ENCODE results near the gene ALG12.

ALG12 gene

DNA sequence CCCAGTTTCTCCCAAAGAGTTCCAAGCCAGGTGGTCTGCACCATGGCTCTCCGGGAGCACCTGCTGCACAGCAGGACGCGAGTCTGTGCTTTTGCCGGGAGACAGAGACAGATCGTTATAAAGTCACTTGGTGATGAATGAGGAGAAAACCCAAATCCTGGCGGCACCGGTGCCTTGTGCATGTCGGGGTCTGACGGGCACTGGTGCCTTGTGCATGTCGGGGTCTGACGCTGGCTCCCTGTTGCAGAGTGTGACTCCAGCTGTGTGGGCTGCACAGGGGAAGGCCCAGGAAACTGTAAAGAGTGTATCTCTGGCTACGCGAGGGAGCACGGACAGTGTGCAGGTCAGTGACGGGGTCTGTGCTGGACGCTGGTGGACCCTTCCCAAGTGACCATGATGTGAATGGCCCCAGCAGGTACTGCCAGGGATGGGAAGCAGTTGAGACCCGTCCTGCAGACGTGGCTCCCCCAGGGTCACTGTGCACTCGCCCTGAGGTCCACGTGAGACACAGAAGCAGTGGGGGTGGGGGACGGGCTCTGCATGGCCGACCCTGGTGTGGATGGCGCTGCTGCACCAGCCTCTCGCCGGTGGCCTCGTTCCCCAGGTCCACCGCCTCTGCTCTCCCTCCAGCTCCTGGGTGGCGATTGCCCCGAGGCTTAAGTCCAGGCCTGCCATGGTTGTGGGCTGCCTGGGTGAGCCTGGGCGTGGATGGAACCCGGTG, 6.0 kb upstream of the ALG12 start:
- Histone ChIP-seq H3K27ac (ENCODE audit: low read length) (no peak overlapping the region), H3K36me3 (ENCODE audit: control insufficient read depth in 1 of 2, insufficient read depth in 2 of 2, low read length in 2 of 2) (peaks cover 7 to 21% of the 10 kb centered on the region in 2 donors), H3K4me1 (ENCODE audit: control insufficient read depth in 1 of 2, insufficient read depth in 2 of 2, low read length in 2 of 2) (peaks cover 0 to 4% of the 10 kb centered on the region in 2 donors), H3K27me3 (ENCODE audit: low read depth, low read length) (no peaks in the 10 kb centered on the region), H3K4me3 (ENCODE audit: low read depth in 1 of 2, low read length in 2 of 2) (no peak overlapping the region), H3K9me3 (ENCODE audit: control insufficient read depth in 1 of 2, low read length in 2 of 2) (no peaks in the 10 kb centered on the region)

DNA sequence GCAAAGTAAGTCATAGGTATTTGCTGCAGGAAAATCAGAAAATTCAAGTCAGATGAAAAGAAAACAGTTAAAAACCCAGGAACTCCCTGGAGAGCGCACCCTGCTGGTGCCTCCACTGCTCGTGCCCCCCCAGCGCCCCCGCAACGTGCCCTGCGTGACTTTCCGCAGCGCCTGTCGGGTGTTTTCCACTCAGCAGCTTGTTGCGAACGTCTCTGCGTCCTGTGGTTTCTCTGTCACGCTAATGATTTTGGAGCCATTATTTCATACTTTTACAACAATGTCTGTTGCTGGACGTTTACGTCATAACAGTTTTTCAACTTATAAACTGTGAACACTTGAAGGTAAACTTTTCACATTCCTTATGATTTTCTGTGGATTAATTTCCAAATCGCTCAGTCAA, 5.2 kb upstream of the ALG12 start:
- Histone ChIP-seq H3K27ac (ENCODE audit: low read length) (no peak overlapping the region), H3K36me3 (ENCODE audit: control insufficient read depth in 1 of 2, insufficient read depth in 2 of 2, low read length in 2 of 2) (peaks cover 7 to 21% of the 10 kb centered on the region in 2 donors), H3K4me1 (ENCODE audit: control insufficient read depth in 1 of 2, insufficient read depth in 2 of 2, low read length in 2 of 2) (peaks cover 0 to 10% of the 10 kb centered on the region in 2 donors), H3K4me3 (ENCODE audit: low read depth in 1 of 2, low read length in 2 of 2) (no peak overlapping the region), H3K27me3 (ENCODE audit: low read depth, low read length) (no peaks in the 10 kb centered on the region), H3K9me3 (ENCODE audit: control insufficient read depth in 1 of 2, low read length in 2 of 2) (no peaks in the 10 kb centered on the region)

DNA sequence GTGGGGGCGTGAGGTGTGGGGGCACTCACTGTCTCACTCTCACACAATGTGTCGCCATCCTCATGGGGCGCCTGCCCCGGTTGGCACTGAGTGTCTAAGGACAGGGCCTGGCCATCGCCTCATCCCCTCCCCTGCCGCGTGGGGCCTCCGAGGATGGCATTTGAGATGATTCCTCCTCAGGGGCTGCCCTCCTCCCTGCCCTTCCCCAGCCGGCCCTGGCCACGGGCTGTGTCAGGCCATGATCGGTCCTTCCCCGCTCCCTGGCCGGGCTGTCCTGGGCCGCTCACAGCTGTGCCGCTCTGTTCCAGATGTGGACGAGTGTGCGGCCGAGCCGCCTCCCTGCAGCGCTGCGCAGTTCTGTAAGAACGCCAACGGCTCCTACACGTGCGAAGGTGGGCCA, 4.7 kb upstream of the ALG12 start:
- Histone ChIP-seq H3K4me1 (ENCODE audit: control insufficient read depth in 1 of 2, insufficient read depth in 2 of 2, low read length in 2 of 2) (peaks cover 0 to 10% of the 10 kb centered on the region in 2 donors), H3K4me3 (ENCODE audit: low read depth in 1 of 2, low read length in 2 of 2) (no peak overlapping the region), H3K36me3 (ENCODE audit: control insufficient read depth in 1 of 2, insufficient read depth in 2 of 2, low read length in 2 of 2) (peaks cover 7 to 21% of the 10 kb centered on the region in 2 donors), H3K27me3 (ENCODE audit: low read depth, low read length) (no peaks in the 10 kb centered on the region), H3K9me3 (ENCODE audit: control insufficient read depth in 1 of 2, low read length in 2 of 2) (no peaks in the 10 kb centered on the region), H3K27ac (ENCODE audit: low read length) (no peak overlapping the region)

DNA sequence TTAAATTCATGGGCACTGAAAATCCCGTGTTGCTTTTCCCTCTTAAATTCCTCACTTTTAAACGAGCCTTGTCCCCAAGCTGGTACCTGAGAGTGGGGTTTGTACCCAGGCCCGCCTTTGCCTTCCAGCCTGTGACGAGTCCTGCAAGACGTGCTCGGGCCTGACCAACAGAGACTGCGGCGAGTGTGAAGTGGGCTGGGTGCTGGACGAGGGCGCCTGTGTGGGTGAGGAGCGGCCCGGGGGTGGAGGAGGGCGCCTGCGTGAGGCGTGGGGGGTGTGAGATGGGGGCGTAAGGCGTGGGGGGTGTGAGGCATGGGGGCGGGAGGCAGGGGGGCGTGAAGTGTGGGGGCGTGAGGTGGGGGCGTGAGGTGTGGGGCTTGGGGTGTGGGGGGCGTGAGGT, 4.2 kb upstream of the ALG12 start:
- Histone ChIP-seq H3K27me3 (ENCODE audit: low read depth, low read length) (no peaks in the 10 kb centered on the region), H3K4me3 (ENCODE audit: low read depth in 1 of 2, low read length in 2 of 2) (no peak overlapping the region), H3K4me1 (ENCODE audit: control insufficient read depth in 1 of 2, insufficient read depth in 2 of 2, low read length in 2 of 2) (peaks cover 0 to 14% of the 10 kb centered on the region in 2 donors), H3K27ac (ENCODE audit: low read length) (no peak overlapping the region), H3K36me3 (ENCODE audit: control insufficient read depth in 1 of 2, insufficient read depth in 2 of 2, low read length in 2 of 2) (peaks cover 6 to 21% of the 10 kb centered on the region in 2 donors), H3K9me3 (ENCODE audit: control insufficient read depth in 1 of 2, low read length in 2 of 2) (no peaks in the 10 kb centered on the region)

DNA sequence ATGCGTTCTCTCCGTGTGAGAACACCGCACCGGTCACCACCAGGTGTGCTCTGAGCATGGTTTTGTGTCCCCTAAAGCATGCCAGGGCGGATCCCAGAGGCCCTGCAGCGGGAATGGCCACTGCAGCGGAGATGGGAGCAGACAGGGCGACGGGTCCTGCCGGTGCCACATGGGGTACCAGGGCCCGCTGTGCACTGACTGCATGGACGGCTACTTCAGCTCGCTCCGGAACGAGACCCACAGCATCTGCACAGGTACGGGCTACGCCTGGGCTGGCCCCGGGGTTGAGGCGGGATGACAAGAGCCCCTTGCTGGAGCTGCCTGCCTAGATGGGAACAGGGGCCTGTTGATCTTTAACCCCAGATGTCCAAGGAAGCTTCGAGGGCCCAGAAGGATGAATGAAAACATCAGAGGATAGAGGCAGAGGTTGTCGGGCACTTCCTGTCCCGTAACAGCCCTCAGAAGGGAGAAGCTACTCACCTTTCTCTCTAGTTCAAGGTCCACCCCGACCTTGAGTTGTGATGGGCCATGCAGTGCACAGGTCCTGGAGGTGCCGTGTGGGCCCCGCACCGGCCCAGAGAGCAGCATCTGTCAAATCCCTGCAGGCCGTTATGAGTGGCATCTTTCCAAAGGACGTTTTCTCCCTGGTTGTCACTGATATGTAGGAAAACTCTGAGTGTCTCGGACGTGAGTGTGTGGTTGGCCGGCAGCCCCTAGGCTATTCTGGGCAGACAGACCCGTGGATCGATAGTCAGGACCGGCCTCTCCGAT, 3.5 kb upstream of the ALG12 start:
- Histone ChIP-seq H3K36me3 (ENCODE audit: control insufficient read depth in 1 of 2, insufficient read depth in 2 of 2, low read length in 2 of 2) (peaks cover 3 to 21% of the 10 kb centered on the region in 2 donors), H3K27ac (ENCODE audit: low read length) (no peak overlapping the region), H3K4me1 (ENCODE audit: control insufficient read depth in 1 of 2, insufficient read depth in 2 of 2, low read length in 2 of 2) (peaks cover 0 to 22% of the 10 kb centered on the region in 2 donors), H3K4me3 (ENCODE audit: low read depth in 1 of 2, low read length in 2 of 2) (no peak overlapping the region), H3K9me3 (ENCODE audit: control insufficient read depth in 1 of 2, low read length in 2 of 2) (no peaks in the 10 kb centered on the region), H3K27me3 (ENCODE audit: low read depth, low read length) (no peaks in the 10 kb centered on the region)

DNA sequence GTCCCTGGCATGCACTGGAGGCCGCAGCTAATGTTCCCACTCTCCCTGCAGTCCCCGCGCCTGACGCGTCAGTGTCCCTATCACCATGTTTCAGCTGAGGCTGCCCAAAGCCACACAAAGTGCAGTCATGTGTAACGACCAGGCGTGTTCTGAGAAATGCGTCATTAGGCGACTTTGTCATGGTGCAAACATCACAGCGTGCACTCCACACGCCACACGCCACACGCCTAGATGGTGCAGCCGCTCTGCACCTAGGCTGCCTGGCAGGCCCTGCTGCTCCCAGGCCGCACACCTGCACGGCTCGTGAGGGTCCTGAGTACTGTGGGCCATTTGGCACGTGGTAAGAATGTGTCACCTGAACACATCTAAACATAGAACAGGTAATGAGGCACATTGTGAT, 2.6 kb upstream of the ALG12 start:
- Histone ChIP-seq H3K4me1 (ENCODE audit: control insufficient read depth in 1 of 2, insufficient read depth in 2 of 2, low read length in 2 of 2) (peaks cover 0 to 23% of the 10 kb centered on the region in 2 donors), H3K27ac (ENCODE audit: low read length) (no peak overlapping the region), H3K9me3 (ENCODE audit: control insufficient read depth in 1 of 2, low read length in 2 of 2) (no peaks in the 10 kb centered on the region), H3K36me3 (ENCODE audit: control insufficient read depth in 1 of 2, insufficient read depth in 2 of 2, low read length in 2 of 2) (peaks cover 3 to 17% of the 10 kb centered on the region in 2 donors), H3K4me3 (ENCODE audit: low read depth in 1 of 2, low read length in 2 of 2) (no peak overlapping the region), H3K27me3 (ENCODE audit: low read depth, low read length) (no peaks in the 10 kb centered on the region)

DNA sequence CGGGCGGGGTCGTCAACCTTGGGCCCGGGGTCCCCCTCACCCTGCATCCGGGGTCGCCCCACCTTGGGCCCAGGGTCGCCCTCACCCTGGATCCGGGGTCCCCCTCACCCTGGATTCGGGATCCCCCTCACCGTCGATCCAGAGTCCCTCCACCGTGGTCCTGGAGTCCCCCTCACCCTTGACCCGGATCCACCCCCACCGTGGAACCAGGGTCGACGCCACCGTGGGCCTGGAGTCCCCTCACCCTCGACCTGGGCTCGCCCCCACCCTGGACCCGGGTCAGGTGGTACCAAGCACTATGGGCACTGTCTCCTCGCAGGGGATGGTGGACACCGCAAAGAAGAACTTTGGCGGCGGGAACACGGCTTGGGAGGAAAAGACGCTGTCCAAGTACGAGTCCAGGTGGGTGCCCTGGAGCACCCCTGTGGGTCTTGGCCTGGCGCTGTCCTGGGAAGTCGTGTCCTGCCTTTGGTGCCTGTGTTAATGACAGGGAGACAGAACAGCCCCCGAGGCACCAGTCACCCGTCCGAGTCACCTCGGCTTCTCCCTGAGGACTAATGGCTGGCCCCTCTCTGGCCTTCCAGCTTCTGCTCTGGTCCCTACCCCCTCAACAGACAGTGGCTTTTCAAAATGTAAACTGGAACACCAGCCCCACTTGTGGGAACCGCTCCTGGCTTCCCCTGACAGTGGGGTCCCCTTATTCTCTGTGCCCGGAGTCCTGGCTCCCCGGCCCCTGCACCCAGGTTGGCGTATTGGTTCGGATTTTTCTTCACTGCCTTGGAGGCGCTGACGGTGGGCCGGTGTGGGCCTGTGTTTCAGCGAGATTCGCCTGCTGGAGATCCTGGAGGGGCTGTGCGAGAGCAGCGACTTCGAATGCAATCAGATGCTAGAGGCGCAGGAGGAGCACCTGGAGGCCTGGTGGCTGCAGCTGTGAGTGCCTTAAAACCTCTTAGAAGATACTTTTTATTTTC, 958 bp upstream of the ALG12 start:
- no peak overlapping the region for H3K27ac ChIP-seq (ENCODE audit: low read length)
- H3K4me1 ChIP-seq (ENCODE audit: control insufficient read depth in 1 of 2, insufficient read depth in 2 of 2, low read length in 2 of 2), result peaks cover 0 to 23% of the 10 kb centered on the region in 2 donors
- H3K36me3 ChIP-seq (ENCODE audit: control insufficient read depth in 1 of 2, insufficient read depth in 2 of 2, low read length in 2 of 2), result peaks cover 3 to 13% of the 10 kb centered on the region in 2 donors
- no peaks in the 10 kb centered on the region for H3K9me3 ChIP-seq (ENCODE audit: control insufficient read depth in 1 of 2, low read length in 2 of 2)
- peak overlapping the region; percentile 62 to 68 for H3K4me3 ChIP-seq (ENCODE audit: low read depth in 1 of 2, low read length in 2 of 2)
- no peaks in the 10 kb centered on the region for H3K27me3 ChIP-seq (ENCODE audit: low read depth, low read length)

DNA sequence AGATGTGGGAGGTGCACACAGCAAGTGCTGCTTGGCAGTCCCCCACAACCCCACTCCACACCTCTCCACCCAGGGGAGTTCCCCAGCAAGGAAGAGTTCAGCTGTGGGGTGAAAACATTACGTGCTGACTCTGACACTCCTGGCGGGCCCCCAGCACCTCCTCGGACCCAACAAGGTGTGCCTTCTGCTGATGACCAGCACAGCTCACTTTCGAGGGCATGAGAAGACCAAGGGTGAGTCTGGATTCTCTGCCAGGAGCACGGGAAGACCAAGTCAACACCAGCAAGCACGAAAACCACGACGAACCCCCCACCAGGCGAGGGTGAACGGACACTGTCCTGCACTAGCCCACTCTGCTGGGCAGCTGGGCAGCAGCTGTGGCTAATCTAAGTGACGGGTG, 1.4 kb downstream of the ALG12 start:
- Histone ChIP-seq H3K9me3 (ENCODE audit: control insufficient read depth in 1 of 2, low read length in 2 of 2) (no peaks in the 10 kb centered on the region), H3K27ac (ENCODE audit: low read length) (no peak overlapping the region), H3K4me3 (ENCODE audit: low read depth in 1 of 2, low read length in 2 of 2) (peak overlapping the region in 1 of 2 donors; percentile 86), H3K4me1 (ENCODE audit: control insufficient read depth in 1 of 2, insufficient read depth in 2 of 2, low read length in 2 of 2) (peaks cover 0 to 23% of the 10 kb centered on the region in 2 donors), H3K27me3 (ENCODE audit: low read depth, low read length) (no peaks in the 10 kb centered on the region), H3K36me3 (ENCODE audit: control insufficient read depth in 1 of 2, insufficient read depth in 2 of 2, low read length in 2 of 2) (peaks cover 3 to 24% of the 10 kb centered on the region in 2 donors)

DNA sequence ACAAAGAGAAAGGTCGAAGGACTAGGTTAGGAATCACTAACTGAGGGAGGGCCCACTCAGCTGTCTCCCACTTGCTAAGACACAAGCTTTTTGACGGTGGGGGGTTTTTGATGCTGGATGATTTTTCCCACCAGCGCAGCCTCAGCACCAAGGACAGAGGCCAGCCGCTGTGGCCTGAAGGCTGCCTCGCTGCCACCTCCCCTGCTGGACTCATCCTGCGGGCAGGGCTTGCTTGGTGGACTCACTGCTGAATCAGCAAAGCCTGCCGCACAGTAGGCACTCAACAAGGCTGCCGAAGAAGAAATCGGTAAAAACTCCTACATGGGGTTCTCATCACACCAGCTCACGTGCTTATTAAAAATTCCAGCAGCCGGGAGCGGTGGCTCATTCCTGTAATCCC, 2.6 kb downstream of the ALG12 start:
- peaks cover 3 to 30% of the 10 kb centered on the region in 2 donors for H3K36me3 ChIP-seq (ENCODE audit: control insufficient read depth in 1 of 2, insufficient read depth in 2 of 2, low read length in 2 of 2)
- H3K27me3 ChIP-seq (ENCODE audit: low read depth, low read length), result no peaks in the 10 kb centered on the region
- no peaks in the 10 kb centered on the region for H3K9me3 ChIP-seq (ENCODE audit: control insufficient read depth in 1 of 2, low read length in 2 of 2)
- H3K4me3 ChIP-seq (ENCODE audit: low read depth in 1 of 2, low read length in 2 of 2), result no peak overlapping the region
- H3K4me1 ChIP-seq (ENCODE audit: control insufficient read depth in 1 of 2, insufficient read depth in 2 of 2, low read length in 2 of 2), result peaks cover 0 to 23% of the 10 kb centered on the region in 2 donors
- H3K27ac ChIP-seq (ENCODE audit: low read length), result no peak overlapping the region

DNA sequence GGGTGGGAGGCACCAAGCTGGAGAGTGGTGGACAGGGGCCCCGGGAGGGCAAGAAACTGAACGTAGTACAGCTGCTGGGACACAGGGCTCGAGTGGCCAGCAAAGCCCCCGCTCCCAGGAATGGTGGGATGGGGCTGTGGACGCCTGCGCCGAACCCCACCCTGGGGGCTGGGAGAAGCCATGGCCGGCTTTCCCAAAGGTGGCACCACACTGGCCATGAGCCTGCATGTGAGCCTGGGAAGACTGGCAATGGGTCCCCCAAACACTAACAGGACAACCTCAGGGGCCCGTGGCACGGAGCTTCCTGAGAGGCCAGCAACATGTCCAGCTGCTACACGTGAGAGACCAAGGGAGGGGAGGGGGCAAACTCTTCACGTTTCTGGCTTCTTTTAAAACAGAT, 4.0 kb downstream of the ALG12 start:
- Histone ChIP-seq H3K27me3 (ENCODE audit: low read depth, low read length) (no peaks in the 10 kb centered on the region), H3K36me3 (ENCODE audit: control insufficient read depth in 1 of 2, insufficient read depth in 2 of 2, low read length in 2 of 2) (peaks cover 0 to 40% of the 10 kb centered on the region in 2 donors), H3K27ac (ENCODE audit: low read length) (no peak overlapping the region), H3K4me1 (ENCODE audit: control insufficient read depth in 1 of 2, insufficient read depth in 2 of 2, low read length in 2 of 2) (peaks cover 0 to 19% of the 10 kb centered on the region in 2 donors), H3K4me3 (ENCODE audit: low read depth in 1 of 2, low read length in 2 of 2) (no peak overlapping the region), H3K9me3 (ENCODE audit: control insufficient read depth in 1 of 2, low read length in 2 of 2) (no peaks in the 10 kb centered on the region)

DNA sequence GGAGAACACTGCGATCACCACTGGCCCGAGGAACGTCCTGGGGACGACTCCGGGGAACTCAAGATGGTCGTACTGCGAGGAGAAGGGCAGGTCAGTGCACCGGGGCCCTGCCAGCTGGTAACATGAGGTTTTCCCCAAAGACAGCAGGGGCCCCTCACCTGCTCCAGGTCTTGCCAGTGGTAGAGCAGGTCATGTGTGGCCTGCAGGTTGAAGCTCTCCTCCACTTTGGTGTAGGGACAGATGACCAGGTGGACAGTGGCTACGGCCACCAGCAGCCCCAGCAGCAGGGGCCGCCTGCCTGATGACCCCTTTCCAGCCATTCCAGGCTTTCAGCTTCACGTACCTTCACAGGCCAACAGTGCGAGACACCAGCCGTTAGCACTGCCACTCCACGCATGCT, 4.8 kb downstream of the ALG12 start:
- no peaks in the 10 kb centered on the region for H3K27me3 ChIP-seq (ENCODE audit: low read depth, low read length)
- H3K4me1 ChIP-seq (ENCODE audit: control insufficient read depth in 1 of 2, insufficient read depth in 2 of 2, low read length in 2 of 2), result peaks cover 0 to 14% of the 10 kb centered on the region in 2 donors
- no peak overlapping the region for H3K27ac ChIP-seq (ENCODE audit: low read length)
- no peak overlapping the region for H3K4me3 ChIP-seq (ENCODE audit: low read depth in 1 of 2, low read length in 2 of 2)
- no peaks in the 10 kb centered on the region for H3K9me3 ChIP-seq (ENCODE audit: control insufficient read depth in 1 of 2, low read length in 2 of 2)
- peaks cover 0 to 44% of the 10 kb centered on the region in 2 donors for H3K36me3 ChIP-seq (ENCODE audit: control insufficient read depth in 1 of 2, insufficient read depth in 2 of 2, low read length in 2 of 2)

Measured in muscle layer of duodenum (tissue), 2 donors.